Neural cell (in vitro differentiated cells): ENCODE results near the gene BMERB1.

Experiments
- CTCF ChIP-seq: fragments of 450-650 bp; IDR thresholded peaks from 2 replicates; pipeline ENCODE4 v1.5.1; 2014; ENCODE audit warnings: antibody characterized with exemption, mild to moderate bottlenecking, moderate library complexity; ENCODE audit not compliant: poor library complexity, severe bottlenecking
- MXI1 ChIP-seq: fragments of 450-650 bp; conservative IDR thresholded peaks from 2 replicates; pipeline ENCODE4 v1.6.1; 2014; ENCODE audit warnings: antibody characterized with exemption, mild to moderate bottlenecking; ENCODE audit not compliant: poor library complexity, severe bottlenecking
- POLR2AphosphoS5 ChIP-seq: IDR thresholded peaks from 2 replicates; pipeline ENCODE4 v1.6.1; 2012
- RAD21 ChIP-seq: fragments of 450-650 bp; conservative IDR thresholded peaks from 2 replicates; pipeline ENCODE4 v1.6.1; 2014; ENCODE audit warnings: antibody characterized with exemption, mild to moderate bottlenecking, moderate library complexity

DNA sequence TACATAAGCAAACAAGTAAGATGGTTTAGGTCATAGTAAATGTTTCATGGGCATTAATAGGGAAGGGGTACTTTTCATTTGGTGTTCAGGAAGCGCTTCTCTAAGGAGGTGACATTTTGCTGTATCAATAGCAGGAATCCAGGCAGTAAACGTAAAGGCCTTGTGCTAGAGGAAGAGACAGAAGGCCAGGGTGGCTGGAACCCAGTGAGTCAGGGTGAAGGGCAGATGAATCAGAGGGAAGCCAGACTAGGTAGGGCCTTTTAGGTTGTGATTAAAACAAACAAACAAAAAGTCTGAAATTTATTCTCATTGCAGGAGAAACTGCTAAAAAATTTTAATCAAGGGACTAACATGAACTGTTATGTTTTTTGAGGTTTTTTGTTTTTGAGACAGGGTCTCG, 6.5 kb downstream of the BMERB1 start:
- TF ChIP-seq POLR2AphosphoS5 (no peak), CTCF (no peak), MXI1 (no peak), RAD21 (no peak)
